GM19238 (cell line): ENCODE measurements around the gene ADGRA3.

Experiments used
- DNase-seq: peaks from one replicate; pipeline ENCODE4 v3.0.0; 2011; ENCODE audit warnings: low spot score; ENCODE audit not compliant: insufficient read length

The ADGRA3 gene

GRCh38 chr4:22514001-22514400 lies 1.9 kb downstream of the ADGRA3 start:
- no peak for DNase-seq

DNA sequence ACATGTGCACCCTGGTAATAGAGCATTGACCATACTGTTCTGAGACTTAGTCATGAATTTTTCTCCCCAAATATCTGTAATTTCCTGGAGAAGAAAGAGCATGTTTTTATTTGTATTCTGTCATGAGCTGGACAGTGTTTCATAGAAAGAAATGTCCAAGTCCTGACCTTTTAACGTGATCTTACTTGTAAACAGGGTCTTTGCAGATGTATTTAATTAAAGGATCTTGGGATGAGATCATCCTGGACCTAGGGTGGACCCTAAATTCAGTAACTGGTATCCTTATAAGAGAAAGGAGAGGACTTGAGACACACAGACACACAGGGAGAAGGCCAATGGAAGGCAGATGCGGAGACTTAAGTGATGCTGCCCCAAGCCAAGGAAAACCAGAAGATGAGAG lies 3.6 kb downstream of the ADGRA3 start:
- DNase-seq, result no peak

- no peak for DNase-seq
Measured at GRCh38 chr4:22510750-22511149, 5.1 kb downstream of the ADGRA3 start.

- DNase-seq, result no peak
Measured at GRCh38 chr4:22508376-22508775, 7.5 kb downstream of the ADGRA3 start.

DNA sequence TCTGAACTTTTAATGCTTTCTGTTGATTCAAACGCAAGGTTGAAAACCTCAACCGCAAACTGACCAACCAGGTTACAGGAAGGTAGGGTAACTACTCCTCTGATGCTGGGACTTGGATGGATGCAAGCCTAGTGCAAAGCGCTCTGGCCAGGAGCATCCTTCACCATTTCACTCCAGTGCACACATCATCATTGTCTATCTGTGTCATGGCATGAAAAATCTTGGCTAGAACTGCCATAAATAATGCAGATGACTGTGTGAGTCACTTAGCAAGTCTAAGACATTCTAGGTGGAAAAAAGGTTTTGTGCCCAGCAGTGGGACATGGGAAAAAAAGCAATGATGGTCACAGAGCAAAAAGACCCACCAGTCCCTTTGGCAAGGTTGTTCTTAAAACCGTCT lies 10.9 kb downstream of the ADGRA3 start:
- no peak for DNase-seq

- DNase-seq, result no peak
Measured at GRCh38 chr4:22504447-22504846, 11.4 kb downstream of the ADGRA3 start.

- no peak for DNase-seq
Measured at GRCh38 chr4:22502895-22503814, 12.7 kb downstream of the ADGRA3 start.

GRCh38 chr4:22501715-22502095 lies 14.2 kb downstream of the ADGRA3 start:
- no peak for DNase-seq

DNA sequence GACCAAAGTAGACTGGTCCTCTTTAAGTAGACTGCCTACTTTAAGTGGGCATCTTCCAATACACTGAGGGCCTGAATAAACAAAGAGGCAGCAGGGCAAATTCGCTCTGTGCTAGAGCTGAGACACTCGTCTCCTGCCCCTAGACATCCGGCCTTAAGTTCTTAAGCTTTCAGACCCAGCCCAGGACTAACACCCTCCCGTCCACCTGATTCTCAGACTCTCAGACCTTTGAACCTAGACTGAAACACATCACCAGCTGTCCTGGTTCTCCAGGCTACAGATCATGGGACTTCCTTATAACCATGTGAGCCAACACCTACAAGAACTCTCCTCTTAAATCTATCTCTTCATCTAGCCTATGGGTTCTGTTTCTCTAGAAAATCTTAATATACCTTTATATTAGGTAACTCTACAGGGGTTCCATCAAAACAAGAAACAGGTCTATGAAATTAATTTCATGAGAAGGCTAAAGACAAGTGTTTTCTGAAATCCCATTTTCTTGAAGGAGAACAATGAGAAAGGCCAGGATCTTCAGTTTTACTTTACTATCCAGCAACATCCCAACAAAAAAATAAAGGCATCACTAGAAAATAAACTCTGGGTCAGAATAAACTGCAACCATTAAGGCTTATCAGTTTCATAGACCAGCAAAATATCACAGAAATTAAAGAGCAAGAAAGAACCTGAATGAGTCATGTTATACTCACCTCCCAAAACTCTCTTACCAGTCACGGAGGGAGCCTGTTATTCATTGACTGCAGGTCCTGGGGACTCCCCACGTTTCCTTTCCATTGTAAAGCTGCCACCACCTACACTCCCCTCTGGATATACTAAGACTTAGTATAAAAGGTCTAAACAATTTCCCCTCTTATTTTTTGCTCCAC lies 14.8 kb downstream of the ADGRA3 start:
- DNase-seq, result no peak

DNA sequence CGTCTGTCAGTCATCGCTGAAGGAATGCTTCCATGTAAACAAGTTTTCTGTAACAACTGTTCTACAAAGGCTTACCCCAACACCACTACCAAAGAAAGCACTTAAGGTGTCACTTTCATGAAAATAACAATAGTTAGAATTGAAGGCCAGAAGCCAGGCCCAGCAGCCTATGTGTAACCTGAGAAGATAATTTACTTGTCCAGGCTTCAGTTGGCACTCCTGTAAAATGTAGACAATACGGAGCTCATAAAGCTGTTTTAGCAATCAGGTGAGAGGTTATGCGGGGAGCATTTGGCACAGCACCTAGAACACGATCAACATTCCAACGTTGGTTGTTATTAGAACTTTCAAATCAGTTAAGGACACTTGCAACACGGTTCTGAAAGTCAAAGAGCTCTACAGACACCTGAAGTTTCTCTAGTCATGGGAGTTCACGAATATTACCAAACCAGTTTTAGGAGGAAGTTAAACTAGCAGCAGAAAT lies 15.7 kb downstream of the ADGRA3 start:
- DNase-seq, result no peak

DNA sequence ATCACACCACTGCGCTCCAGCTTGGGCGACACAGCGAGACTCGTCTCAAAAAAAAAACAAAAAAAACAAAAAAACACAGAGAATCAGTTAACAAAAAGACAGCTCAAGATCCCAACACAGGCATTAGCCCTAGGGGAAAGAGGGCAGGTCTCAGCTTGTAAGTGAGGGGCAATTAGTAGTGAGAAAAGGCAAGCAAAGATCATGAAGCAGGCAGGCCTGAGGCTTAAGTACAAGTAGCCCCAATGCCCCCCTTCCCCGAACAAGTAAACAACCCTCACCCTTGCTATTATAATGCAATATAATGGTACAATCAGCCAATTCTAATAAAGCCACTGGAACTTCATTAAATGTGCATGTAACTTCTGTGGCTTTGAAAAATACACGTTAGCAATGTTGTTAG lies 17.0 kb downstream of the ADGRA3 start:
- no peak for DNase-seq

- no peak for DNase-seq
Measured at GRCh38 chr4:22496165-22496813, 19.6 kb downstream of the ADGRA3 start.

GRCh38 chr4:22493523-22493922 lies 22.3 kb downstream of the ADGRA3 start:
- no peak for DNase-seq

- no peak for DNase-seq
Measured at GRCh38 chr4:22492987-22493386, 22.9 kb downstream of the ADGRA3 start.

DNA sequence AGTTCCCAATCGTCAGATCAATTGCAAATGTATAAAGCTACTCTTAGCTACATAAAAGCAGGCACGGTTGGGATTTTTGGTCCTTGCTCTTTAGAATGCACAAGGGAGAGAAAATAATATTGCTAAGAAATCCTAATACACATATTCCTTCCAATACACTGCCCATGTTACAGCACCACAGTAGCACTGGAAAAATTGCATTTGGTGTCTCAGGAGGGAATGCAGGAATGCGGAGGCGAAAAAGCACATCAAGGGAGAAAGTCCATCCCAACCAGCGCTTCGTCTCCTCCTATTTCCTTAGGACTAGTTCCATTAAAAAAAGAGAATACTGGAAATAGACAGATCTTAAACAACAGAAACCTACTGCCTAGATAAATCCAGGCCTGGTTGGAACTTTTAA lies 23.9 kb downstream of the ADGRA3 start:
- no peak for DNase-seq

GRCh38 chr4:22490718-22491315 lies 25.0 kb downstream of the ADGRA3 start:
- DNase-seq, result no peak

- DNase-seq, result no peak
Measured at GRCh38 chr4:22488106-22488505, 27.8 kb downstream of the ADGRA3 start.

- DNase-seq, result no peak
Measured at GRCh38 chr4:22487328-22487727, 28.5 kb downstream of the ADGRA3 start.

DNA sequence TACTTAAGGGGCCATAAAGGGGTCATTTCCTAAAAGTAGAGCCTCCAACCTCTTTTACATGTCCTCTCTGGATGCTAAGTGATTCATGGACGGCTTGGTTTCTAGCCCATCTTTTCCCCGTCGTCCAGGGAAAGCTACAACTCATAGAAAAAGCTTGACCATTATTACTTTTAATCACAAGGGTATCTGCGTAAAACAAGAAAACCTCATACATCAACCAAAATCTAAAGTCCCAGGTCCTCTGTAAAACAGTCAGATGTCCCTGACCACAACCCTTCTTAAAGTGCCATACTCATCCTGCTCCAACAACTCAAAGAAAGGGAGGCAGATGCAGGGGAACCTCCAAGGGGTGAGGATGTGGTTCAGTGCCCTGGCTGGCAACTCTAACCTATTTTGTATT lies 29.6 kb downstream of the ADGRA3 start:
- DNase-seq, result no peak

DNA sequence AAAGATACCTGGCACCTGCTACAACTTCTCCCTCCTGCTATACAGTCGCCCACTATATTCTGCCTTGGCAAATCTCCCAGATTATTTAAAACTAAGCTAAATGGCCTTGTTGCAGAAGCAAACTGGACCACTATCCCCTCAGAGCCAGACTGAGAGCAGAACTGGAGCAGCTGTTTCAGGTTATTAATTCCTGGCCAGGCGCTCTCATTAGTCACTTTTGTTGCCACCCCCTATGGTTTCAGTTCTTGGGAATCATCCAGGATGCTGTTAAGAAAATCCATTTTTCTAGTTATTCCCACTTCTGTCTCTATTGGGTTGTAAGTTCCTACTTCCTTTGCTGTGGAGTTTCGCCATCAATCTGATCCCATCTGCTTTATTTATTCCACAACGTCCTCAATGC lies 30.1 kb downstream of the ADGRA3 start:
- DNase-seq, result no peak

GRCh38 chr4:22483551-22483981 lies 32.3 kb downstream of the ADGRA3 start:
- DNase-seq, result no peak
